A673 (cell line): Measurements from ENCODE around the gene ABCB1.
"Not testable (repeated sequence)": the region's sequence is repeated elsewhere in the genome, so short reads cannot be mapped to it uniquely, and the experiment has no call there.

Experiments
- EZH2 ChIP-seq: fragments of 200-600 bp; sonication (generic); IDR thresholded peaks from 2 replicates; pipeline ENCODE4 v1.6.1; 2017; ENCODE audit warnings: borderline replicate concordance, low read depth, mild to moderate bottlenecking, mixed read lengths, antibody characterized with exemption, low read length; ENCODE audit not compliant: poor library complexity, severe bottlenecking
- TF ChIP-seq, protein P1 (sequence below): fragments of 300-800, 200-600 bp; sonication (generic); conservative IDR thresholded peaks from 2 replicates; pipeline ENCODE4 v1.5.1; 2017; ENCODE audit warnings: low read depth, mild to moderate bottlenecking, antibody characterized with exemption, low read length, moderate library complexity, mixed read lengths

GRCh38 chr7:87464830-87465533 lies 135.7 kb downstream of the ABCB1 start:
- not testable (repeated sequence) for TF ChIP-seq EZH2
- TF ChIP-seq, protein P1, sequence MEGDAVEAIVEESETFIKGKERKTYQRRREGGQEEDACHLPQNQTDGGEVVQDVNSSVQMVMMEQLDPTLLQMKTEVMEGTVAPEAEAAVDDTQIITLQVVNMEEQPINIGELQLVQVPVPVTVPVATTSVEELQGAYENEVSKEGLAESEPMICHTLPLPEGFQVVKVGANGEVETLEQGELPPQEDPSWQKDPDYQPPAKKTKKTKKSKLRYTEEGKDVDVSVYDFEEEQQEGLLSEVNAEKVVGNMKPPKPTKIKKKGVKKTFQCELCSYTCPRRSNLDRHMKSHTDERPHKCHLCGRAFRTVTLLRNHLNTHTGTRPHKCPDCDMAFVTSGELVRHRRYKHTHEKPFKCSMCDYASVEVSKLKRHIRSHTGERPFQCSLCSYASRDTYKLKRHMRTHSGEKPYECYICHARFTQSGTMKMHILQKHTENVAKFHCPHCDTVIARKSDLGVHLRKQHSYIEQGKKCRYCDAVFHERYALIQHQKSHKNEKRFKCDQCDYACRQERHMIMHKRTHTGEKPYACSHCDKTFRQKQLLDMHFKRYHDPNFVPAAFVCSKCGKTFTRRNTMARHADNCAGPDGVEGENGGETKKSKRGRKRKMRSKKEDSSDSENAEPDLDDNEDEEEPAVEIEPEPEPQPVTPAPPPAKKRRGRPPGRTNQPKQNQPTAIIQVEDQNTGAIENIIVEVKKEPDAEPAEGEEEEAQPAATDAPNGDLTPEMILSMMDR: not testable (repeated sequence)
